NCI-H524 treated with DMSO at 0.1 percent for 48 hours (cell line): ENCODE results near the gene TP53INP2.
"Not testable (repeated sequence)": the region's sequence is repeated elsewhere in the genome, so short reads cannot be mapped to it uniquely, and the experiment has no call there.

Experiments
- DNase-seq: peaks from one replicate; lab custom pipeline; 2025; lab: John Stamatoyannopoulos, UW

The TP53INP2 gene

DNA sequence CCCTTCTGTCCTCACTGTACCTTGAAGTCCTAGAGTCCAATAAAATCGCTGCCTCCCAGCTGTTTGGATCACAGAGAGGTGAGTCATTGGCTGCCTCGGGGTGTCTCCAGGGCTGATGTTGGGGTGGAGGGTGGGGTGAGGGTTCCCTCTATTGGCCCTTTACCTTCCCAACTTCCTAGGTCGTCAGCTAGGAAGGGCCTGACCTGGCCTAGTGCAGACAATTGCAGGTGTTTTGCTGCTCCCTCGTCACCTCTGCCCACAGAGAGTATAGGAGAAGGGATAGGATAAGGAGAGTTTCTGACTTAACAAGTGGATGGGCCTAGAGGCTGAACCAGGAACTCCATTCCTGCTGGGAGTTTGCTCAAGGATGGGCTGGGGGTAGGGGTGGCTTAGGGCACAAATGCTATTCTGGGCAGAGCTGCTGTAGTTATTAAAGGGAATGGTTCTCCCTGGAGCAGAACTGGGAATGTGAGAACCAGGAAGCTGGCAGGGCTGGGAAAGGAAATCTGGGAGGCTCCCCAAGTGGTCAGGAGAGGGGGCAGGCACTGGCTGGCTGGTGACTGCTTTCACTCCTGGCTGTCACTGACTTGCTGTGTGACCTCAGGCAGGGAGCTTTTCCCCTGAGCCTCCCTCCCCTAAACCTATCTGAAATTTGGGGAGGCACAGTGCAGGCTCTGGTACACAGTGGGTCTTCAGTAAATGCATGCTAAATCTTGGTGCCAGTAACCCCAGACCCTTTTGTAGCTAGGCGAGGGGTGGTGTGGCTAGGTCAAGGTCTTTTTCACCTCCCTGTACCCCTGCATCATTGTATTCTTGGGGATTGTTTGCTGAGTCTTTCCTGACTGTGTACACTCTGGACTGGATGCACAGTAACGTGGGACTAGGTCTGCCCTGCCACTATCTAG is 1.5 kb downstream of the TP53INP2 start:
- DNase-seq = no peak

DNA sequence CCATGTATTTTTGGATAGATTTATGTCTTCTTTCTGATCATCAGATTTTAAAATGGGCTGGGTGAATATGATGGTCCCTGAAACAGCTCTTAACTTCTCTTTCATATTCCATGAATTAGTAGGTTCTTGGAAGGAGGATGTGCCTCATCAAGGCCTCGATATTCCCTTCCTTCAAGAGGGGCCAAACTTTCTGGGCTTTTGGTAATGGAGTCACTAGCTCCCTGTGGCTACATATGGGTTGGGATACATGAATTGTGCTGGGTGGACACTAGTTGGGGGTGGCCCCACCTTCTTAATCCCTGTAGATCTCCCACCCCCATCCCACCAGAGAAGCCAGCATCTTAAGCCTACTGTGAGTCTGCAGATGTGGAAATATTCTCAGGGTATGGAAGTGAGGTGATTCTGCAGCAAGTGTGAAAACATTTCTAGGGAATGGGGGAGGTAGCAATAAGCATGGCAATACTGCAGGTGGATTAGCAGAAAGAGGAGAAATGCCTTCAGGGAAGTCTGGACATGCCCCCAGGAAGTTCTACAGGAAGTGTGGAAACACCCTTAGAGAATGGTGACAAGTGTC is 2.2 kb downstream of the TP53INP2 start:
- no peak for DNase-seq

DNA sequence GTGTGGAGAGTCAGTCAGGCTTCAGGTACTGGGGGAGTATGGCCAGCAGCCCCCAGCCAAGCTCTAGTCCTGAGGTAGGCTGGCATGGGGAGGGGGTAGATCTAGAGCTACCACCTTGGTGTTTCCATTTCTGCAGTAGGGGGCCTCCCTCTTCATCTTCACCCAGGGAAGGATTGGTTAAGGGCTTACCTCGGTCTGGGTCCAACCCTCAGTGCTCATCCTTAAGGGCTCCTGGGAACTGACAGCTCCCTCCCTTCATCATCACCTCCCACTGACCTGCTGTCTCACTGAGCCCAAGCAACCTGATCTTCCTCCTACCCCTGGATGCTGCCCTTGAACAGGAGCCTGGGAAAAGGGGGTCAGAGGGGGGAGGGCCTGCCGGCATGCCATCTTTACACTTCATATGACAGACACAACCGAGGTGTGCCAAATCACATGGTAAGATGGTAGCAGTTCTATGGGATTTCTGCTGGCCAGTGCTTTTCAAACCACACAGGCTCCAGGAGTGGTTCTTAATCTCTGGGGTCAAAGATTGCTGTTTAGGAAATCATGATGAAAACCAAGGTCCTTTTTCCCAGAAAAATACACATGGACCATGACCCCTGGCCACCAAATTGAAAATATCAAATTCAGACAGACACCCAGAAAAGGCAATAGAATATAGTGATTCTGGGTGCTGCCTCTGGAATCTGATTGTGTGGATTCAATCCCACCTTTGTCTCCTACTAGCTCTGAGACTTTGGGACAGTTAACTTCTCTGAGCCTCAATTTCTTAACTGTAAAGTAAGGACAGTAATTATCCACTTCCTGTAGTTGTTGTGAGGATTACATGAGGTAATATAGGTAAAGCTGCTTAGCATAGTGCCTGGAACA is 3.0 kb downstream of the TP53INP2 start:
- DNase-seq = no peak

DNA sequence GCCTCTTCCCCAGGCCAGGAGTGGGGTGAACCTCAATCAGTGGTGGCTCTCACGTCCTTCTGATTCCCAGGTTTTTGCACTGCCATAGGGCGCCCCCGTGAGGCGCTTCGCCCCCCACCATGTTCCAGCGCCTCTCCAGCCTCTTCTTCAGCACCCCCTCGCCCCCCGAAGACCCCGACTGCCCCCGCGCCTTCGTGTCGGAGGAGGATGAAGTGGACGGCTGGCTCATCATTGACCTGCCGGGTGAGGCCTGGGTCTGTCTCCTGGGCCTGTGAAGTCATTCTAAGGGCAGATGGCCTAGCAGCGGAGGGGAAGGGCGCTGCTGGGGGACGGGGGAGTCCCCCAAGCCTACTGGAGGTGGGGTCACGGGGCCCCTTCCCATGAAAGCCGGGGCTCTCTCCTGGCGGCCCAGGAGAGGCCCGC is 4.5 kb downstream of the TP53INP2 start:
- DNase-seq = no peak

DNA sequence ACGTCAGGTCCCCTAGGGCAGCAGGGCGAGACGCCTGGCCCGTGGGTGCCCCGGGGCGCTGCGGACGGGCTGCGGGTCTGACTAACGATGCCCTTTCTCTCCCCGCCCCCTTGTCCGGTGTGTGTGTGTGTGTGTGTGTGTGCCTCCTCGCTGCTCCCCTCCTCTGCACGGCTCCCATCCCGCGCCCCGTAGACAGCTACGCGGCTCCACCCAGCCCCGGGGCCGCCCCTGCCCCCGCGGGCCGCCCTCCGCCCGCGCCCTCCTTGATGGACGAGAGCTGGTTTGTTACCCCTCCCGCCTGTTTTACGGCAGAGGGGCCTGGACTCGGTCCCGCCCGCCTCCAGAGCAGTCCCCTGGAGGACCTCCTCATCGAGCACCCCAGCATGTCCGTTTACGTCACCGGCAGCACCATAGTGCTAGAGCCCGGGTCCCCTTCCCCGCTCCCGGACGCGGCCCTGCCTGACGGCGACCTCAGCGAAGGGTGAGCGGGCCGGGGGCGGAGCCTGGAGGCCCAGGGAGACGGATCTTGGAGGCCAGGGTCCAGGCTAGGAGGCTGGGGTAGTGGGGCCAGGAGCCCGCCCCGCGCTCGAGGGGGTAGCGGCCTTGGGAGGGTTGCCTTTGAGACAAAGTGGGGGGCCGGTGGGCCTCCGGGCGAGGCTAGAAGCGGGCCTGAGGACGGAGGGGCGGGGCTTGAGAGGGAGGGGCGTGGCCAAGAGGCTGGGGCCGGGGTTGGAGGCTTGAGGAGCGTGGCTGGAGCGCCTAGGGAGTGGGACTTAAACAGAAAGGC is 5.1 kb downstream of the TP53INP2 start:
- no peak for DNase-seq

DNA sequence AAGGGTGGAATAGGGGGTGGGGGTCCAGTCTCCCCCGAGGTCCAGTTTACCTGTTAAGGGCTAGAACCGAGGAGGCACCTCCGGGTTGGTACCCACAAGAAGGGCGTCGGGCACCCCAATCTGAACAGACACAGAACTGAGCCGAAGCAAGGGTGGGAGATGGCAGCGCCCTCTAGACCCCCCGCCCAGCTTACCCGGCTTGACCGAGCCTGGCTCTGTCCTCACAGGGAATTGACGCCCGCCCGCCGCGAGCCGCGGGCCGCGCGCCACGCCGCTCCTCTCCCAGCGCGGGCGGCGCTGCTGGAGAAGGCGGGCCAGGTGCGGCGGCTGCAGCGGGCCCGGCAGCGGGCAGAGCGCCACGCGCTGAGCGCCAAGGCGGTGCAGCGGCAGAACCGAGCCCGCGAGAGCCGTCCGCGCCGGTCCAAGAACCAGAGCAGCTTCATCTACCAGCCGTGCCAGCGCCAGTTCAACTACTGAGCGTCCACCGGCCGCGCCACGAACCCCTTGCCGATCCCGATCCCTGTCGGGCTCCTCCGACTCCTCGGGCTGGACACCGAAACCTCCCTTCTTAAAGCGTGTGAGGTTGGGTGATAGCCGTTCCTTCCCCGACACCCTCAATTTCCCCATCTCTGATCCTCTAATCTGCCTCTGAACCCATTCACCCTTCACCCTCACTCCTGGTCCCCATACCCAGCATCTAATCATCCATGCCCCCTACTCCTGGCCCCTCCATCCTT is 5.9 kb downstream of the TP53INP2 start:
- no peak for DNase-seq

- DNase-seq = no peak
Measured at GRCh38 chr20:34710568-34710839, 6.4 kb downstream of the TP53INP2 start.

DNA sequence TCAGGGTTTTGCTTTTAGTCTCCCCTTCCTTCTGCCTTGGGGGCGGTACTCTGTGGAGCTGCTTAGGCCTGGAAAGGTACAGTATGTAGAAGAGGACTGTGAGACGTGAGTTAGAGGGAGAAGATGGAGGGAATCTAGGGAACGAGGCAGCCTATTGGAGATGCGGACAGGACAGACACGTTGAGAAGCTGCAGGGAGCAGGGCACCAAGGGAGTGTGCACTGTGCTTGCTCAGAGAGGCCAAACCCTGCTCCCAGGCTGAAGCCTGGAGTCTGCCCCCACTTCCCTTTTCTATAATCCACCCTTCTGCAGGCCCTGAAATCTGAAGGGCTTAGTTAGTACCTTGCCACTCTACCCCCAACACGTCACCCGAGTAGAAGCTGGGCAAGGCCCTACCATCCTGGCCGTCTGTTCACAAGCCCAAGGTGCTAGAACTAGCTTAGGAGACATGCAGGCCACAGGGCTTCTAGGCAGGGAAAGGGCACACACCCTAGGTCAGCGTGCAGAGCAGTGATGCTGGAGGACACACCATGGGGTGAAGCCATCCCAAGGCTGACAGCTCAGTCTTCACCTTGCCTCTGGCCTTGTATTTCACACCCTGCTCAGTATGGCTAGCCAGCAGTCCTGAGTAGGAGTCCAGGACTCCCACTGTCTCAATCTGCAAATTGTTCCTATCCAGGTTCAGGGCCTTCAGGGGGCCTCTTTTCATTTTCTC is 6.9 kb downstream of the TP53INP2 start:
- no peak for DNase-seq

DNA sequence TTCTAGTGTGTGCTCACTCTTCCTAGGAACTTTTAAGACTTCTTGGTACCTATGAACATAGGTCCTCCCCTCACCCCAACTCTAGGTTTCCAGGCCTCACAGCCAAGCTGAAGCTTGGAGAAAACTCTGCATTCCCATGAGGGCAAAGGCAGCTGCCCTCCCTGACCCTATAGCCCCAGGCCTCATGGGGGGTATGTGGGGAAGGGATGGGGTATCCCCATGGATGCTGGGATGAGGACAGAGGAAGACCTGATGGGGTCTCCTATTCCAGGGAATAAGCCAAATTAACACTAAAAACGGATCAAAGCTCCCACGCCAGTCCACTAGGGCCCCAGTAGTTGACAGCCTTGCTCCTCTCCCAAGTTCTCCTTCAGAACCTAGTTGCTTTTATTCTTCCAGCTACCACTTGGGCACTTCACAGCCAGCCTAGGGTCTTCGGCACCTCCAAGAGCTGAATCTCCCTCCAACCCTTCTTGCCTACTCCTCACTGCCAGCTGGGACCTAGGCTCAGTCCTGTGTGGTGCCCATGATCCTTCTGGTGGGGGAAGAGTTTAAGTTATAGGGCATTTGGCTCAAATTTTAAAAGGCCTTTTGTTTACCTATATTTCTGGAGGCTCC is 7.8 kb downstream of the TP53INP2 start:
- no peak for DNase-seq

DNA sequence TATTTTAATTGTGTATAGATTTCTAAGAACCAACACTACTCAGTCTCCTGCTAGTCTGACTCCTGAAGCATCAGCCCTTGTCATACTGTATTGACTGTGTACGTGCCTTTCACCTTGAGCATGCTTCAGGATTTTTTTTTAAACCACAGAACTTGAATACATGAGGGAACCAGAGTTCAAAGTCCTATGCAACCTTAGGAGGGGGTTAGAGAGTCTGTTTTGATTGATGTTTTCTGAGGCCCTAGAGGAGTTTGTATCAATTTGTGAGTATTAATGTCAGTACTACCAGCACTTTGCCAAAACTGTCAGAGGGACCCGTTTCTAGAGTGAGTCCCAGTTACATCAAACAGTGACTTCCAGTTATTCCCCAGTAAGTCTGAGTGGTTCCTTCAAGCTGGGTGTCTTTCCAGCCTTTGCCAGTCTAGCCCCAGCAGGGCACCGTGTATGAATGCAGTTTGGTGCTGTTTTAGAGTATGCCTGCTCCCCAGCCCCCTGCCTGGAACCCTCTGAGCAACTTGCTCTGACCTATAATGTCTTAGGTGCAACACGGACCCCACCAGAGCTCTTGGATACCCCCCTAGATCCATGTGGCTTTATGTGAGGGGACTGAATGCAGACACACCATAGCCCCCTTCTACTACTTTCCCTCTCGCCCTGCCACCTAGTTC is 8.5 kb downstream of the TP53INP2 start:
- no peak for DNase-seq

DNA sequence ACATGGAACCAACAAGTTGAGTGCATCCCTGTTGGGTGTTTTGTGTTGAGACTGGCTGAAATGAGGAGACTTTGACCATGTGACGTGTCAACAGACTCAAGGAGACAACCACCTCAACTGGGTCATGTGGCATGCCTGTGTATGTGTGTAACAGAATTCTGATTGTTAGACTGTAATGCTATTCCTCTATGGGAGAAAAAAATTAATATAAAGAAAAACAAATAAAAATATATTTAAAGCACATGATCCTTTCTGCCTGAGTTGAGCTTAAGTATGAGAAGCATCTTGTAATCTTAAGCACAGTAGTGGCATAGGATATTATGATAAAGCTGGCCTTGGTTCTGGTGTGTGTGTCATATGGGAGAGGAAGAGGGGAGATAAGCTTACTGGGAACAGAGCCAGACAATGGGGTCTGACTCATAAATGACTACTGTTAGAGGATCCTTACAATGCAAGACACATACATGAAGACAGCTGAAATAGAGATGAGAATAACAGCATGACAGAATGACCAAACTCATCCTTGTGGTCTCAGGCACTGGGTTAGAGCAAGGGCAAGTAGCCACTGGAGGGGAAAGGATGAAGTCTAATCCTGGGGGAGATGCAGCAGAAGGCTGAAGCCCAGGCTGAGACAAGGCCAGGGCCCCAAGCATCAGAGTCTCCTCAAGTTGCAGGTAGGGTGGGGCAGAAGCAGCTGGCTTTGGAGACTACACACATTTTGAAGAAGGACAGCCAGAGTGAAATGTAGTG is 9.2 kb downstream of the TP53INP2 start:
- DNase-seq = peak; percentile 56

DNA sequence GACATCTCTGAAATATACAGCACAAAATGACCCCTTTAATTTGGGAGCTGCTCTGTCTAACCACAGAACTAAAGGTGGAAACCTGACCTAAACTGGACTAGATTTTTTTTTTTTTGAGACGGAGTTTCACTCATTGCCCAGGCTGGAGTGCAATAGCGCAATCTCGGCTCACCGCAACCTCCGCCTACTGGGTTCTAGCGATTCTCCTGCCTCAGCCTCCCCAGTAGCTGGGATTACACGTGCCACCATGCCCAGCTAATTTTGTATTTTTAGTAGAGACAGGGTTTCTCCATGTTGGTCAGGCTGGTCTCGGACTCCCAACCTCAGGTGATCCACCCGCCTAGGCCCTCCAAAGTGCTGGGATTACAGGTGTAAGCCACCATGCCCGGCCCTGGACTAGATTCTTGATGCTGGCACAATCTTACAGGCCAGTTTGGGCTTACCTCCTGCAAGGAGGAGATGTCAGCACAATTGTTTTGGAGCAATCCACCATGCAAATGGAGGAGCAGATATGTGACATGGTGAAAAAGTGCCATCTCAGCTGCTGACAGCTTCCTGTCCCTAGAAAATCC is 9.9 kb downstream of the TP53INP2 start:
- DNase-seq = not testable (repeated sequence)

GRCh38 chr20:34715384-34715783 is 11.2 kb downstream of the TP53INP2 start:
- no peak for DNase-seq

GRCh38 chr20:34716921-34717229 is 12.7 kb downstream of the TP53INP2 start:
- DNase-seq = no peak

DNA sequence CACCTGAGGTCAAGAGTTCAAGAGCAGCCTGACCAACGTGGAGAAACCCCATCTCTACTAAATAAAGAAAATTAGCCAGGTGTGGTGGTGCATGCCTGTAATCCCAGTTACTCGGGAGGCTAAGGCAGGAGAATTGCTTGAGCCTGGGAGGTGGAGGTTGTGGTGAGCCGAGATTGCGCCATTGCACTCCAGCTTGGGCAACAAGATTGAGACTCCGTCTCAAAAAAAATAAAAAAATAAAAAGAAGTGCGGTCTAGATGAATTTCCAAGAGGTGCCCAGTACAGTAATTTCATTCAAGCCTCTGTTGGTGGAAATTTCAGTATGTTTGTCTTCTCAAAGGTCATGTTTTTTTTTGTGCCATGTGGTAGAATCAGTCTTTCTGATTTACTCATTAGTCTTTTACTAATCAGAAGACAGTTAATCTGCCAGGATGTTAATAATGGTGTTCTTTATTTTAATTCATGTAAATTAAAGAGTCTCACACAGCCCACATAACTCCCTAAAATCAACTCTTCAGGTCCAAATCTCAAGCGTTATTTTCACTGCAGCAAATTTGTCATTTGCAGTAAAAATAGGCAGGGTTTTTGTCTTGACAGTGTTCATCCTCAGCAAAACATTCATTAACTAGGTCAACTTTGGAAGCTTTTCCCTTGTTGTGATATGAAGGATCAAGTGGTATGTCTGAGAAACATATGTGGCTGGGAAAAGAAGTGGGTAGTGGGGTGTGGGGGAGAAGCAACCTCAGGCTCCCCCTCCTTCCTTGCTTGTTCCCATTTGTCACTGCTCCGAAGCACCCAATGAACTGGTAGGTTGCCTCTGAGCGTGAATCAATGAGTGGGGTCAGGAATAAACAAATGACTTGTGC is 13.3 kb downstream of the TP53INP2 start:
- DNase-seq = no peak

GRCh38 chr20:34719242-34720017 is 15.3 kb downstream of the TP53INP2 start:
- not testable (repeated sequence) for DNase-seq

DNA sequence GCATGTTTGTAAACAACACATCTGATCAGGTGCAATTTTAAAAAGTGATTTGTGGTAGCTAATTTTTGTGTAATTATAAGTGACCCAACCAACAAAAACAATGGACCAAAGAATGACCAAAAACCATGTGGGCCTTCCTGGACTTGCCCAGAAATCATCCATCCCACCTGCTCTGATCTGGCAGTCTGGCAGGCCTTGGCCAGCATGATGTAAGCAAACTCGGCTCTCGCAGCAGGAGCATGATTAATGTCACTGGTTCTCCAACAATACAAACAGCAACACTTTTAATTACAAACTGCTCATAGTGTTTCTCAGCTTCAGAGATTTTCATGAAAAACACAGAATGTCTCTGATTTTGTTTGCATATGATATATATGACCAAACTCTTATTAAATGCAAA is 16.1 kb downstream of the TP53INP2 start:
- DNase-seq = no peak
